Tibial artery (tissue), 4 donors: ENCODE data around the gene SLC5A2.
"Not testable (repeated sequence)": the region's sequence is repeated elsewhere in the genome, so short reads cannot be mapped to it uniquely, and the experiment has no call there.

Experiments
- DNase-seq, 2 donors: peaks; one replicate each; pipeline ENCODE4 v3.0.0-alpha.2; 2019
- H3K27ac ChIP-seq, 2 donors: fragments of 200-600 bp; sonication (generic) in 1 of 2; 1 replicate in 1 of 2; 2 replicates in 1 of 2; pipeline ENCODE4 v1.5.1; 2018 to 2019; ENCODE audit warnings: mild to moderate bottlenecking in 1 of 2
- H3K27me3 ChIP-seq, 2 donors: fragments of 200-600 bp; sonication (generic) in 1 of 2; one replicate each; pipeline versions ENCODE4 v1.5.1 to v1.6.0; 2016 to 2019
- H3K36me3 ChIP-seq, 3 donors: fragments of 200-600 bp; sonication (generic) in 2 of 3; one replicate each; pipeline ENCODE4 v1.5.1; 2016 to 2019; ENCODE audit warnings: mild to moderate bottlenecking in 2 of 3
- H3K4me1 ChIP-seq, 4 donors: fragments of 200-600 bp; sonication (generic) in 2 of 4; 1 replicate in 3 of 4; 2 replicates in 1 of 4; pipeline ENCODE4 v1.5.1; 2016 to 2019
- H3K4me3 ChIP-seq, 2 donors: fragments of 200-600 bp; sonication (generic) in 1 of 2; 1 replicate in 1 of 2; 2 replicates in 1 of 2; pipeline ENCODE4 v1.5.1; 2018 to 2019; ENCODE audit warnings: mild to moderate bottlenecking in 2 of 2
- H3K9me3 ChIP-seq, 3 donors: fragments of 200-600 bp; sonication (generic) in 1 of 3; one replicate each; pipeline ENCODE4 v1.5.1; 2016 to 2019
- intact Hi-C: fragments of 100-400 bp; cut with DNase I; formaldehyde crosslinking; loops from one replicate; pipeline ENCODE4 v1.15.0; 2023; ENCODE audit warnings: low total_unique reads
- TF ChIP-seq, protein P1 (sequence below), 2 experiments: fragments of 200-600 bp in 1 of 2; fragments of 450-650 bp in 1 of 2; IDR thresholded peaks; one replicate each; pipeline ENCODE4 v1.5.1; 2017 to 2019; ENCODE audit warnings: antibody characterized with exemption in 2 of 2, mild to moderate bottlenecking in 1 of 2, moderate library complexity in 1 of 2

Gene SLC5A2

DNA sequence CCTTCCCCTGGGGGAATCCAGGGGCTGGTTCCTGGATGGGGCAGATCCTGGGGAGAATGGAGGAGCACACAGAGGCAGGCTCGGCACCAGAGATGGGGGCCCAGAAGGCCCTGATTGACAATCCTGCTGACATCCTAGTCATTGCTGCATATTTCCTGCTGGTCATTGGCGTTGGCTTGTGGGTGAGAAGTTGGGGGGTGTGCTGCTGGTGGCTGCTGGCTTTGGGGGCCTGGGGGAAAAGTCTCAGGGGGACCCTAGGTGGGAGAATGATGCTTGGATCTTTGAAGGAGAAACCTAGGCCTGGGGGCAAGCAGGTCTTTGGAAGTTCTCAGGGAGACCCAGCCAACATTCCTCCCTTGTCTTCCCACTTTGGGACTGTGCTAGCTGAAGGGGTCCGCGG lies at the start of gene SLC5A2:
Gene SLC5A2, plus strand, starts transcription at position 43 of the 400 bp plus-strand sequence. Its CDS starts 14 bp downstream, at position 57.
- intact Hi-C loops = no loop called here
- no peak within 1 kb of the TSS for H3K4me3 ChIP-seq
- H3K4me1 ChIP-seq = peaks cover 6 to 19% (median 11%) of the 10 kb centered on the region in 4 donors
- peaks cover 0 to 3% (median 3%) of the 10 kb centered on the region in 3 donors for H3K36me3 ChIP-seq
- TF ChIP-seq, protein P1, sequence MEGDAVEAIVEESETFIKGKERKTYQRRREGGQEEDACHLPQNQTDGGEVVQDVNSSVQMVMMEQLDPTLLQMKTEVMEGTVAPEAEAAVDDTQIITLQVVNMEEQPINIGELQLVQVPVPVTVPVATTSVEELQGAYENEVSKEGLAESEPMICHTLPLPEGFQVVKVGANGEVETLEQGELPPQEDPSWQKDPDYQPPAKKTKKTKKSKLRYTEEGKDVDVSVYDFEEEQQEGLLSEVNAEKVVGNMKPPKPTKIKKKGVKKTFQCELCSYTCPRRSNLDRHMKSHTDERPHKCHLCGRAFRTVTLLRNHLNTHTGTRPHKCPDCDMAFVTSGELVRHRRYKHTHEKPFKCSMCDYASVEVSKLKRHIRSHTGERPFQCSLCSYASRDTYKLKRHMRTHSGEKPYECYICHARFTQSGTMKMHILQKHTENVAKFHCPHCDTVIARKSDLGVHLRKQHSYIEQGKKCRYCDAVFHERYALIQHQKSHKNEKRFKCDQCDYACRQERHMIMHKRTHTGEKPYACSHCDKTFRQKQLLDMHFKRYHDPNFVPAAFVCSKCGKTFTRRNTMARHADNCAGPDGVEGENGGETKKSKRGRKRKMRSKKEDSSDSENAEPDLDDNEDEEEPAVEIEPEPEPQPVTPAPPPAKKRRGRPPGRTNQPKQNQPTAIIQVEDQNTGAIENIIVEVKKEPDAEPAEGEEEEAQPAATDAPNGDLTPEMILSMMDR (IDR thresholded peaks at IDR 0.05) = no peak
- DNase-seq = no peak
- H3K27me3 ChIP-seq = peaks cover 0 to 34% of the 10 kb centered on the region in 2 donors
- no peaks in the 10 kb centered on the region for H3K9me3 ChIP-seq
- H3K27ac ChIP-seq = no peak within 1 kb of the TSS

DNA sequence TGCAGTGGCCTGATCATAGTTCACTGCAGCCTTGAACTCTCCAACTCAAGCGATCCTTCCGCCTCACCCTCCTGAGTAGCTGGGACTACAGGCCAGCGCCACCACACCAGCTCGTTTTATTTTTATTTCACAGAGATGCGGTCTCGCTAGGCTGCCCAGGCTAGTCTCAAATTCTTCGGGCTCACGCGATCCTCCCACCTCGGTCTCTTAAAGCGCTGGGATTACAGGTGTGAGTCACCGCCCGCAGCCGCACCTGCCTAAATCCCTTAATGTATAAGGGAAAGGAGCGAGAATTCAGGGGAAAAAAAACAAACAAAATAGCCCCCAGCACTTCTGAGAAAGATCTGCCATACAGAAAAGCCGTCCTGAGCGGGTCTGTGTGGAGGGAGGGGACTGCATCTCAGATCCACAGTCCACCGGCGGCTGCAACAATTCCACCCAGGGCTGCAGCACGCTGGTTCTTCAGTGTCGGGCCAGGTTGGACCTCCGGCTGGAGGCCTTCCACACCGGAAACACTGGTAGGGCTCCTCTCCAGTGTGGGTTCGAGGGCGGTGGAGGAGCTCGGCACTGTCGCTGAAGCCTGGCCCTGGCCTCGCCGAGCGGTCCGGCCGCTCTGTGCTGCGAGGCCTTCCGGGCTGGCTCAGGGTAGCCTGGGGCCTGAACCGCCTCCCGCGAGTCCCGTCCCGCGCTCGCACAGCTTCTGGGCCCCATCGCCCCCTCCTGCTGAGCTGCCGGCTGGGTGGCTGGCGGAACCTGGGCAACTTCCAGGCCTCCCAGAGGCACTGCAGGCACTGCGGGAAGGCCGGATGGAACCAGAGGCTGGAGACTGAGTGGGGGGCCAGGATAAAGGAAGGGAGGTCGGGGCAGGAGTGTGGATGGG lies 47.3 kb upstream of the SLC5A2 start:
- H3K9me3 ChIP-seq = no peaks in the 10 kb centered on the region
- peak in 1 of 2 donors; percentile 66 for DNase-seq
- TF ChIP-seq, protein P1 (IDR thresholded peaks at IDR 0.05) = no peak
- intact Hi-C loops = no loop called here
- H3K27ac ChIP-seq = no peak overlapping the region
- no peak overlapping the region for H3K4me3 ChIP-seq
- no peaks in the 10 kb centered on the region for H3K27me3 ChIP-seq
- H3K36me3 ChIP-seq = peaks cover 0 to 14% (median 0%) of the 10 kb centered on the region in 3 donors
- H3K4me1 ChIP-seq = no peaks in the 10 kb centered on the region

DNA sequence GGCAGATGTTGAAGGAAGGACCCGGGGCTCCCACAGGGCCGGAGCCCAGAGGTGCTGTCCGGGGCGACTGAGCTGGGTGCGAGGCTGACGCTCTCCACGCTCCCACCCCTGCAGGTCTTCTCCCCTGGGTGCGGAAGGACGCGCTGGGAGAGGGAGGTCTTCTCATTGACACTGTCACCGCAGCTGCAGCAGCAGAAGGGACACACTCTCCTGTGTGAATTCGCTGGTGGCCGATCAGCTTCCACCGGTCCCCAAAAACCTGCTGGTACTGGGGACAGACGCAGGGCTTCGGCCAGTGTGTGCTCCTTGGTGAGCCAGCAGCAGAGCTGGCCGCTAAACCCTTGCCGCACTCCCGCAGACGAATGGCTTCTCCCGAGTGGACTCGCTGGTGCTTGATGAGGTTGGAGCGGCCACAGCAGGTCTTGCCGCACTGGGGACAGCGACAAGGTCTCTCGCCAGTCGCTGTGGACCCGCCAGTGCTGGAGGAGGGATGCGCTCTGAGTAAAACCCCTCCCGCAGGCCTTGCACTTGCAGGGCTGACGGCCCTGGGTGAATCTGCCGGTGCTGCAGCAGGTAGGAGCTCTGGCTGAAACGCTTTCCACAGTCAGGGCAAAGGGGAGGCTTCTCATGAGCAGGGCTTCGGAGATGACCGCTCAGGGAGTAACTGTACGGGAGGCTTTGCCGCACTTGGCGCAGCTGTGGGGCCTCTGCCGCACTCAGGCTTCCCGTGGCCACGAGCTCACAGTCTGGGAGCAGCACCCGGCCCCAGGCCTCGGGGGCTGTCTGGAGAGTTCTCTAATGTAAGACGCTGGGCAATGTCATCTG lies 46.5 kb upstream of the SLC5A2 start:
- TF ChIP-seq, protein P1 (IDR thresholded peaks at IDR 0.05) = no peak
- Histone ChIP-seq H3K27me3 (no peaks in the 10 kb centered on the region), H3K27ac (no peak overlapping the region), H3K9me3 (no peaks in the 10 kb centered on the region), H3K4me1 (no peaks in the 10 kb centered on the region), H3K36me3 (peaks cover 0 to 14% (median 0%) of the 10 kb centered on the region in 3 donors), H3K4me3 (no peak overlapping the region)
- intact Hi-C loops = no loop called here
- DNase-seq = peak in 1 of 2 donors; percentile 57

DNA sequence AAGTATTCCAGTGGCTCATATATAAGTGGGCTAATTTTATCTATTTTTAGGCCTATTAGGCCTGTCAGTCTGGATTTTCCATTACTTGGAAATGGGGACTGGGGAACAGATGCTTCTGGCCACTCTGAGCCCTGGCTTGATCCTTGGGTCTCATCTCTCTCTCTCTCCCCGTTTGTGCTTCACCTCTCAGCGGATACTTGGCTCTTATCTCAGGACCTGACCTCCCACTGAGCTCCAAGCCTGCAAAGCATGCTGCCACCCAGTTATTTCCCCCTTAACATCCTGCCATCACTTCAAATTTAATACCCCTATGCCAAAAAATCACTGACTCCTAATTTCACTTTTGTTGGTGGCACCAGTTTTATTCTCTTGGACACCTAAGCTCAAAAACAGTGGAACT lies 44.5 kb upstream of the SLC5A2 start:
- TF ChIP-seq, protein P1 (IDR thresholded peaks at IDR 0.05) = no peak
- Histone ChIP-seq H3K27ac (no peak overlapping the region), H3K36me3 (peaks cover 0 to 14% (median 0%) of the 10 kb centered on the region in 3 donors), H3K4me1 (peaks cover 0 to 11% (median 3%) of the 10 kb centered on the region in 4 donors), H3K9me3 (no peaks in the 10 kb centered on the region), H3K4me3 (no peak overlapping the region), H3K27me3 (no peaks in the 10 kb centered on the region)
- intact Hi-C loops = no loop called here
- DNase-seq = no peak

DNA sequence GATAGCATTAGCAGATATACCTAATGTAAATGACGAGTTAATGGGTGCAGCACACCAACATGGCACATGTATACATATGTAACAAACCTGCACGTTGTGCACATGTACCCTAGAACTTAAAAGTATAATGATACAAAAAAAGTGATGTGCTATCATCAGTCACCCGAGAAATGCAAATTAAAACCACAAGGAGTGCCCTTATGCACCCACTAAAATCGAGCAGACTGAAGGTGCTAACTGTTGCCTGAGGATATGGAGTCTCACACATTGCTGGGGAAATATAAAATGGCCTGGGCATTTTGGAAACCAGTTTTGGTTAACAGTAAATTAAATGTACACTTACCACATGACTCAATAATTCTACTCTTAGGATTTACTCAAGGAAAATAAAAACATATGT lies 43.9 kb upstream of the SLC5A2 start:
- DNase-seq, intact Hi-C loops, H3K27ac ChIP-seq, H3K27me3 ChIP-seq, H3K9me3 ChIP-seq, H3K4me3 ChIP-seq: not testable (repeated sequence)
- Histone ChIP-seq H3K36me3 (peaks cover 0 to 14% (median 0%) of the 10 kb centered on the region in 3 donors), H3K4me1 (peaks cover 0 to 11% (median 3%) of the 10 kb centered on the region in 4 donors)
